Left lung (tissue), 10 donors: Measurements from ENCODE around the gene MTA1. TPM values are rescaled to one million over a fixed set of nuclear protein-coding genes. Genes with fewer than 3 reads are reported as not detected.
A peak's percentile ranks its signal among the peaks of the same experiment; 100 is the strongest.

ENCODE experiments used
- ATAC-seq: fragments of 200-7000 bp; cut with Tn5 transposase; one replicate; pipeline ENCODE4 v1.9.1; 2020; ENCODE audit warnings: moderate library complexity
- DNase-seq, 4 donors: peaks; one replicate each; pipeline ENCODE4 v3.0.0-alpha.2; 2013 to 2020
- H3K27ac ChIP-seq, 2 donors: fragments of 200-600 bp; sonication (generic) in 1 of 2; one replicate each; pipeline versions ENCODE4 v1.5.0 to v1.8.0; 2020 to 2021
- H3K27me3 ChIP-seq, 2 donors: fragments of 200-600 bp; sonication (generic) in 1 of 2; one replicate each; pipeline versions ENCODE4 v1.5.0 to v1.8.0; 2020 to 2021
- H3K36me3 ChIP-seq, 2 donors: fragments of 200-600 bp; sonication (generic) in 1 of 2; one replicate each; pipeline versions ENCODE4 v1.5.0 to v1.8.0; 2020 to 2021
- H3K4me1 ChIP-seq, 2 donors: fragments of 200-600 bp; one replicate each; pipeline ENCODE4 v1.8.0; 2021
- H3K4me3 ChIP-seq, 2 donors: fragments of 200-600 bp; sonication (generic) in 1 of 2; one replicate each; pipeline versions ENCODE4 v1.5.0 to v1.8.0; 2020 to 2021; ENCODE audit warnings: mild to moderate bottlenecking in 1 of 2
- H3K9me3 ChIP-seq, 2 donors: fragments of 200-600 bp; sonication (generic) in 1 of 2; one replicate each; pipeline versions ENCODE4 v1.5.0 to v1.8.0; 2020 to 2021
- intact Hi-C, 2 donors: fragments of 100-400 bp; cut with DNase I; formaldehyde crosslinking; loops; one replicate each; pipeline versions ENCODE4 v1.11.2 to v1.14.2; 2022
- polyA plus RNA-seq, 6 donors: library from polyadenylated mRNA; unstranded; fragments of 120-200 nt; gene quantifications; one replicate each; pipeline ENCODE4 v1.2.1, GENCODE V29; 2013; ENCODE audit not compliant: insufficient read length in 6 of 6
- total RNA-seq, 2 donors: library from RNA; stranded (reverse); fragmentation: NEBNext Ultra II Directional; extraction: Animal tissue kit (Norgen Biotek cat#: 25700); gene quantifications; one replicate each; pipeline ENCODE4 v1.2.1, GENCODE V29; 2021
- TF ChIP-seq, protein P1 (sequence below), 2 donors: fragments of 200-600 bp; sonication (generic) in 1 of 2; IDR thresholded peaks; one replicate each; pipeline versions ENCODE4 v1.5.0 to v1.8.0; 2021; ENCODE audit warnings: antibody characterized with exemption in 2 of 2
- donor health status: DM: no; HTN: yes; CAD: no.
- donor health status: DM: no; HTN: no; CAD: no.

MTA1 gene
- total and polyA plus RNA-seq, 8 donors = 60.6 to 165 (median 118) TPM

DNA sequence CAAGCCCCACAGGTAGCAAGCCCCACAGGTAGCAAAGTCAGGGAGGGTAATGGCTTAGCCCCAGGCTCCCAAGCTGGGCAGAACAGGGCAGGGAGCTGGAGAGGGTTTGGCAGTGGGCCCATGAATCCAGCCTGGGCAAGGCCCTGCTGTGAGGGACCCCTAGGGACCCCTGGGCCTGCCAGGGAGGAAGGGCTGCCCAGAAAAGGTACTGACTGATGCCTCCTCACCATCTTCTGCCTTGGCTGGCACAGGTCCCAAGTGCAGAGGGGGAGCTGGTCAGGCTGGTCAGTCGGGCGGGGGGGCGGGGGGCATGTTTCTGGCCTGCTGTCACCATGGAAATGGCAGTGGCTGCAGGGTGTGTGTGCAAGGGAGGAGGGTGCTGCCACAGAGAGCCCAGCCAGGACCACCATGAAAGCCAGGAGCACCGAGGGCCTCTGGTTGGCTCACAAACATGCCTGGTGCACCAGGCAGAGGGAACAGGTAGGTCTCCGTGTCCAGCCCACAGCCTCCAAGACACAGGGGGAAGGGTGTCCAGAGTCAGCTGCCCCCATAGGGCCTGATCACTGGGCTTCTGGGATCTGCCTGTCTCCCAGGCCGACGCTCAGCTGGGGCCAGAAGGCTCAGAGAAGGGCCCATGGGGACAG is 53.5 kb downstream of the MTA1 start:
- no peaks in the 10 kb centered on the region for H3K9me3 ChIP-seq
- TF ChIP-seq, protein P1, sequence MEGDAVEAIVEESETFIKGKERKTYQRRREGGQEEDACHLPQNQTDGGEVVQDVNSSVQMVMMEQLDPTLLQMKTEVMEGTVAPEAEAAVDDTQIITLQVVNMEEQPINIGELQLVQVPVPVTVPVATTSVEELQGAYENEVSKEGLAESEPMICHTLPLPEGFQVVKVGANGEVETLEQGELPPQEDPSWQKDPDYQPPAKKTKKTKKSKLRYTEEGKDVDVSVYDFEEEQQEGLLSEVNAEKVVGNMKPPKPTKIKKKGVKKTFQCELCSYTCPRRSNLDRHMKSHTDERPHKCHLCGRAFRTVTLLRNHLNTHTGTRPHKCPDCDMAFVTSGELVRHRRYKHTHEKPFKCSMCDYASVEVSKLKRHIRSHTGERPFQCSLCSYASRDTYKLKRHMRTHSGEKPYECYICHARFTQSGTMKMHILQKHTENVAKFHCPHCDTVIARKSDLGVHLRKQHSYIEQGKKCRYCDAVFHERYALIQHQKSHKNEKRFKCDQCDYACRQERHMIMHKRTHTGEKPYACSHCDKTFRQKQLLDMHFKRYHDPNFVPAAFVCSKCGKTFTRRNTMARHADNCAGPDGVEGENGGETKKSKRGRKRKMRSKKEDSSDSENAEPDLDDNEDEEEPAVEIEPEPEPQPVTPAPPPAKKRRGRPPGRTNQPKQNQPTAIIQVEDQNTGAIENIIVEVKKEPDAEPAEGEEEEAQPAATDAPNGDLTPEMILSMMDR (IDR thresholded peaks at IDR 0.05) = no peak
- peak; percentile 8 for ATAC-seq
- intact Hi-C loops = no loop called here
- H3K4me1 ChIP-seq = peaks cover 41 to 62% of the 10 kb centered on the region in 2 donors
- H3K27me3 ChIP-seq = peaks cover 0 to 54% of the 10 kb centered on the region in 2 donors
- peak overlapping the region; percentile 84 to 92 for H3K27ac ChIP-seq
- peak overlapping the region in 1 of 2 donors; percentile 52 for H3K4me3 ChIP-seq
- peaks cover 0 to 28% of the 10 kb centered on the region in 2 donors for H3K36me3 ChIP-seq
- peak in 2 of 4 donors; percentile 51 to 68 for DNase-seq

DNA sequence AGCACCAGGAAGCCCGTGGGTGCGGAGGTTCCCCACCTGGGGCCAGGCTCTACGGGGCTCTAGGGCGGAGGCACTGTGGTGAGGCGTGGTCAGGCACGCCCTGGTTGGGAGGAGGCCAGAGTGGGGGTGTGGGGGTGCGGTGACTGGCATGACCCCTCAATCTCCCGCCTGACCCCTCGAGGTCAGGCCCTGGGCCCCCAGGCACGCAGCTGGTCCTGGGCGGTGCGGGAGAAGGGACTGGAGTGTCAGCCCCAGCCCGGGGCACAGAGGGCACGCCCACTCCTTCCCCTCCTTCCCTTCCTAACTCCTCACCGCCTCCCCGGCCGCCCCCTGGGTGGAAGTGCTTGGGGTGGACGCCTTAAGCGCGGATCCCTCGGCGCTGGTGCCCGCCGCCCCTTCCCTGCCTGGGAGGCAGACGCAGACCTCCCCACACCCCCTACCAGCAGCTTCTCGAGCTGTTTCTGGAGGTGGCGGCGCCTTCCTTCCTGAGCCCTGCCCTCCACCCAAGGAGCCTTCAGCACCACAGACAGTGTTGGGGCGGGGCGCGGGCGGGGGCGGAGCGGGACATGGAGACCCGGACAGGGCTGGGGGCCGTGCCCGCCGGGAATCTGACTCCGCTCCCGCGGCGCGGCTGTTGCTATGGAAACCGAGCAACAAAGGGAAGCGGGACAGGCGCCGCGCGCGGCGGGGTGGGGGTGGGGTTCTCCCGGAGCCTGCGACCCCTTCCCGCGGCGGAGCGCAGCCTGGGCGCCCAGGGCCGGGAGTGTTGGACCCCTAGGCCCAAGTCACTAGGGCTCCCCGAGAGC is 54.3 kb downstream of the MTA1 start:
- DNase-seq (peak; percentile 91 to 96 (median 96)), ATAC-seq (peak; percentile 71)
- H3K4me3 ChIP-seq = peak overlapping the region; percentile 29 to 52
- H3K27me3 ChIP-seq = peaks cover 0 to 61% of the 10 kb centered on the region in 2 donors
- H3K9me3 ChIP-seq = no peaks in the 10 kb centered on the region
- H3K36me3 ChIP-seq = peaks cover 0 to 28% of the 10 kb centered on the region in 2 donors
- TF ChIP-seq, protein P1 (IDR thresholded peaks at IDR 0.05) = no peak
- intact Hi-C loops = no loop called here
- peaks cover 38 to 66% of the 10 kb centered on the region in 2 donors for H3K4me1 ChIP-seq
- H3K27ac ChIP-seq = peak overlapping the region; percentile 84 to 92

DNA sequence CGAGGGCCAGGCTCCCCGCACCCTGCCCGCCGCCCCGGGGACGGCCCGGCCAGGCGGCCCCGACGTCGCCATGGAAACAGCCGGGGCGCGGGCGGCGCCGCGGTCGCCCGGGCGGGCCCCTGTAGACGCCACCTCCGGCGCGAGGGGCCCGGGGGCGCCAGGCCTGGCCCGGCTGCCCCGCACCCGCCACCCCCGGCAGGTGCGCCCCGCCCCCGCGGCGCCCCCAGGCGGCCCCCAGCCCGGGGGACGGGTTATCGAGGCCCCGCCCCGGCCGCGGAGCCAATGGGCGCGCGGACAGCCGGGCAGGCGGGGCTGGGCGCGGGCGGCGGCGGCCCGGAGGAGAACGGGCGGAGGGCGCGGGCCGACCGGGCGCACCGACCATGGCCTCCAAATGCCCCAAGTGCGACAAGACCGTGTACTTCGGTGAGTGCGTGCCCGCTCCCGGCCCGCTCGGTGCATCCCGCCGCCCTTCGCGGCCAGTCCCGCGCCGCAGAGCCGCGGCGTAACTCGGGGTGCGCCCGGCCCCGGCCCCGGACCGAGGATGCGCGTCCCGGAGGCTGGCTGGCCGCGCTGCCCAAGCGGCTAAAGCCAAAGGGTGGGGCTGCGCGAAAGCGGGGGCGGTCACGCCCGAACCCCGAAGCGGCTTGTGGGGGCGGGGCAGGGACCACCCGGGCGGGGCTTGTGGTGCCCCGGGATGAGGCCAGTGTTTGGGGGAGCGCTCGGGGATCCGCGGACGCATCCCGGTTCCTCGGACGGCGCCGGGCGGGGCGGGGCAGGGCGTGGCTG is 55.0 kb downstream of the MTA1 start, which contains the start of gene CRIP2:
CRIP2 (plus strand) TSS at position 339 of the 786 bp plus-strand sequence; CDS start at position 381, 42 bp downstream.
- Histone ChIP-seq H3K27ac (peak within 1 kb of the TSS; percentile 92 to 94), H3K36me3 (peaks cover 0 to 30% of the 10 kb centered on the region in 2 donors), H3K4me3 (peak within 1 kb of the TSS; percentile 59 to 94), H3K9me3 (no peaks in the 10 kb centered on the region), H3K4me1 (peaks cover 36 to 70% of the 10 kb centered on the region in 2 donors), H3K27me3 (peaks cover 0 to 69% of the 10 kb centered on the region in 2 donors)
- TF ChIP-seq, protein P1 (IDR thresholded peaks at IDR 0.05) = no peak
- ATAC-seq (peak; percentile 14), DNase-seq (peak in 1 of 4 donors; percentile 76)
- intact Hi-C loops = no loop called here

DNA sequence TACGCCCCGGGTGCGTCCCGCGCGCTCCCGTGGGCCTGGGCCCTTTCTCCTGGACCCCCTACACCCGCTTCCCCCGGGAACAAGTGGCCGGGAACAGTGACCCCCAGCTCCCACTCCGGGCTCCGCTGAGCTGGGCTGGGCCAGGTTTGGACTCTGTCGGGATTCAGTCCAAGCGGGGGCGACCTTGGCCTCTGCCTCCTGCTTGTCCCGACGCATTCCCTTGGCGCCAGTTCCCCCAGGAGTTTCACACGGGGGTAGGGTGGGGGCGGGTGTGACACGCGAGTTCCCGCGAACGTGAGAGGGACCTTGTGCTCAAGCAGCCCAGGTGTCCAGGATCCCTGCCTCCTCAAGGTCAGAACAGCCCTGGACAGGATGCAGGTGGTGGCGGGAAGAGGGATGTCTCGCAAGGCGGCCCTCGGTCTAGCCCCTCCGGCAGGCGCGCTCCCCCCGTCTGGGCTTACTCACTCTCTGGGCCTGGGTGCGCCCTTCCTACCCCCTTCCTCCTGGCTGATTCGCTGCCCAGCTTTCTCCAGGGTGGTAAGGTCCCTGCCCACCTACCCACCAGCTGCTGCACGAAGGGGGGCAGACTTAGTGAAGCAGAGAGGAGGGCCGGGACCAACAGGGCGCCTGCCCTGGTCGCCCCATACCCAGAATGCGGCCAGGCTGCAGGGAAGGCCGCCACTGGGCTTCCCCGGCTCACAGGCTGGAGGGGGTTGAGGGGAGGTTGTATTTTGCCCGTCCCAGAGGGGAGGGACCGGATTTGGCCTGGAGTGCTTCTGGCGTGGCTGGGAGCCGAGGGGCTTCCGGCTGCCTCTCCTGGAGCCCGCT is 55.9 kb downstream of the MTA1 start:
- Histone ChIP-seq H3K4me3 (peak overlapping the region; percentile 59 to 94), H3K4me1 (peaks cover 38 to 77% of the 10 kb centered on the region in 2 donors), H3K27ac (peak overlapping the region; percentile 92 to 94), H3K36me3 (peaks cover 0 to 24% of the 10 kb centered on the region in 2 donors), H3K27me3 (peaks cover 0 to 77% of the 10 kb centered on the region in 2 donors), H3K9me3 (no peaks in the 10 kb centered on the region)
- ATAC-seq (peak; percentile 9), DNase-seq (peak in 1 of 4 donors; percentile 80)
- TF ChIP-seq, protein P1 (IDR thresholded peaks at IDR 0.05) = no peak
- intact Hi-C loops = no loop called here
